T-helper 1 cell (primary cell): ENCODE data around the gene CHRM1.

Experiments used
- DNase-seq, 5 donors: peaks; one replicate each; pipeline ENCODE4 v3.0.0-alpha.2; 2012 to 2020

The CHRM1 gene

DNA sequence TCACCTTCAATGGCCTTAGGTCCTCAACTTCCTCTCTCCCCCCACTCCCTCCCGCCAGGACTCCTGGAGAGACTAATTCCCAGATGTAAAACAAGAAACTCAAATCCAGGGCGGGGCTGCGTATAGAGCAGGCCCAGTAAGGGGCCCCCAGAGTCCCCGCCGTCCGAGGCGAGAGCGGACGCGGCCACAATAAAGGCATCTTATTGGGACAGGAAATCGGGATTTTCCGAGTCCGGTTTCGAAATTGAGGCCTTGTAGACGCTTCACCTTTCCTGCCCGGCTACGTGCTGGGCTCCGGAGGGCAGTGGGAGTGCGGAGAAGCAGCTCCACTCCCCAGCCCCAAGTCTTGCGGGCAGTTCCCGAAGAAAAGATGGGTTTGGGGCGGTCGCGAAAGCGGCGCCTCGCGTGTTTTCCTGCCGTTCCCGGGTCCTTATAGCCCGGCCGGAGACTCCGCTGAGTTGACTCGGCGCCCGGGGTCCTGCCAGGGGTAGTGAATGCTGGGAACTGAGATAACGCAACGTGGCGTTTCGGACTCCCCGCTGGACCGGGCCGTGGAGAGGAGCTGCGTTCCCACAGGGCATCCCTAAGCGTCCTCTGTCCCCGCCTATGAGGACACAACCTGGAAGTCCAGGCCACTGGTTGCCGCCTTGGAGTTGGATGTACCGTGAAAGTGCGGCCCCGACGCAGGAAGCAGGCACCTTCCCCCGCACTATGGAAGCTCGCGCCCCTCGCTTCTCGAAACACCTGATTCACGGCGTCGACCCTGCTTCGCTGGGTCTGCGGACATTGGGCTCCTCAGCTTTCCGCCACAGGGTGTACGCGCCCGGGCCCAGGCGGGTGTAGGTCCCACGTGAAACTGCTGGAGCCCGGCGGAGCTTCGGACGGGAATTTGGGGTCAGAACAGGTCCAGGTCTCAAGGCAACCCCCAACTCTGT is 4.8 kb upstream of the CHRM1 start:
- no peak for DNase-seq

DNA sequence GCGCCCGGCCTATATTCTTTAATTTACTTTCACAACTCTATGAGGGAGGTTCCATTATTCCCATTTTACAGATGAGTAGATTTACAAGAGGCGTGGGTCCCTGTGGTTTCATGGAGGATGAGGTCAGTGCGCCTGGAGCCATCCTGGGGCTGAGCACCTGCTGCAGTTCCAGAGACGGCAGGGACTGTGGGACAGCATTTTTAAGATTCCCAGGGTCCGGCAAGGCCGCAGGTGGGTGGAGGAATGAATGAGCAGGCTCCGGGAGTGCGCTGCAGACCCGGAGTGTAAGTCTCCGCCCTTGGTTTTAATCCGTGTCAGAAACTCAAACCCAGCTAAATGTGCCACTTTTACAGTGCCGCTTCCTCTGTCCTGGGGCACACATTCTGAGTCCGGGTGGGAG is 4.1 kb upstream of the CHRM1 start:
- no peak for DNase-seq

DNA sequence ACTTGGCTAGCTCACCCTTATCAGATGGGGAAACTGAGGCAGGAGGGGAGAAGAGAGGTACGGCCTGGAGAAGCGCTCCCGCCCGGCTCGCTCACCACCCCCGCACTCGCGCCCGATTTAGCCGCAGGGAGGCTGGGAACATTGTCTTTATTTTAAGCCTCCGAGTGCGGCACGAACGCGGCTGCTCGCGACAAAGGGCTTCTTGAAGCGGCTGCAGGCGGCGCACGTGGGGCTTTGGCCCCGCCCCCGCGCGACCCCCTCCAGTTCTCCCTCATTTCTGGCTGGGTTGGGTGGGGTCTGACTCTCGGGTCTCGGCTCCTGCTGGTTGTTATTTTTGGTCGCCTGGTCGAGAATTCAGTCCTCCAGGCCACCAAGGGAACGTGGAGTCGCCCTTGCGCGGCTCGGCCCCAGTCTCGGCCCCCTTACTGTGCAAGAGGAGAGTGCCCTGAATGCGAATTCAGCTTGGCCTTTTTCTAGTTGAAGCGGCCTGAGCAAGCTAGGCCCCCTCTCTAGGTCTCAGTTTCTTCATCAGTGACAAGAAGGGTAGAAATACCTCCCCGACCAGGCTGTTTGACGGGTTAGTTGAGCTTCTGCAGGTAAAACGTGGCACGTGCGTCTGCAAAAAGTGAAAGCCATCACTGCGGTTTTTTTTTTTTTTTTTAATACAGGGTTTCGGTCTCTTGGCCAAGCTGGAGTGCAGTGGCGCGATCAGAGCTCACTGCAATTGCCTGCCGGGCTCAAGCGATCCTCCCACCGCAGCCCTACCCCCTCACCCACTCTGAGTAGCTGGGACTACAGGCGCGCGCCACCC is 2.6 kb upstream of the CHRM1 start:
- DNase-seq = no peak

DNA sequence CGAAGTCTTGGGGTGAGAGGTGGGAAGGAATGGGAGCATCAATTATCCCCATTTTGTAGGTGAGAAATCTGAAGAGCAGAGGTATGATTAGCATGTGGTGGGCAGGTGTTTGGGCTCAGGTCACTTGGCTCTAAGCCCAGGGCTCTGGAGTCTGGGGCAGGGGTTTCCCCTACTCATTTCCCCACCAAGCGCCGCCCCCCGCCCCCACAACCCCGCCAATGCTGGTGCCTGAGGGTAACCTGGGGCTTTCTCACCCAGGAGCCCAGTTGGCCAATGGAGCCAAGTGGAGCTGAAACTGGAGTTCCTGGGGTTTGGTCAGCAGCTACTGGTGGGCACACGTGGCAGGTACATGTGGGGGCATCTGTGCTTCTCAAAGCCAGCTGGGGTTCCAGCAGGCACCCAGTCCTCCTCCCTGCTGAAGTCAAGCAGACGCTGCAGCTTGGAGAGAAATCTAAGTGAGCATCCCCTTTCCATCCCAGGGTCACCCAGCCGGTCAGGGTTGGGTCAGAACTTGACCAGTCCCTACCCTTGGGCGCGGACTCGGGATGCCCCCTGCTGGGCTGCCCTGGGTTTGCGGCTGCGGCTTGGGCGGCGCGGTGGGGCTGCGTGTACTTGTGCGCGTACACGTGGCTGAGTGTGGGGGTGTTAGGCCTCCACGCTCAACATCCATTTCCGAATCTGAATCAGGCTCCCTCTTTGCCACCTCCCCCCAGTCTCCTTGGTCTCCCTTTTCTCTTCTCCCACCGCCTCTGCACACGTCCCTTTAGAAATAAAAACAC is 1.7 kb upstream of the CHRM1 start:
- DNase-seq = no peak

DNA sequence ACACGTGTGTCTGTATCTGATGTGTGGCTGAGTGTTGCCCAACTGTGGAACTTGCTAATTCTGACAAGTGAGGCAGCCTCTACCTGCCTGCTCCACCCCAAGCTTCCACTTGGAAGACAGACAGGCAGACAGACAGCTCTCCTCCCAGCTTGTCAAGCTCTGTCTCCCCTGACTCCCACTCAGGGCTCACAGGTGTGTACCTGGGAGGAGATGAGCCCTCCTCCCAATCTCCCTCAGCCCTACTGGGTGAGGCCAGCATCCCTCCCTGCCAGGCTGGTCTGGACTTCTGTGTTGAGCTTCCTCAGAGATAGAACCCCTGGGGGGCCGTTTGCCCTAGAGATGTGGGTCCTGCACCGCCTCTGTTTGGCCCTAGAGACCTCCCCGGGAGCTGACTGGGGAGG is 1.0 kb upstream of the CHRM1 start:
- DNase-seq = no peak

DNA sequence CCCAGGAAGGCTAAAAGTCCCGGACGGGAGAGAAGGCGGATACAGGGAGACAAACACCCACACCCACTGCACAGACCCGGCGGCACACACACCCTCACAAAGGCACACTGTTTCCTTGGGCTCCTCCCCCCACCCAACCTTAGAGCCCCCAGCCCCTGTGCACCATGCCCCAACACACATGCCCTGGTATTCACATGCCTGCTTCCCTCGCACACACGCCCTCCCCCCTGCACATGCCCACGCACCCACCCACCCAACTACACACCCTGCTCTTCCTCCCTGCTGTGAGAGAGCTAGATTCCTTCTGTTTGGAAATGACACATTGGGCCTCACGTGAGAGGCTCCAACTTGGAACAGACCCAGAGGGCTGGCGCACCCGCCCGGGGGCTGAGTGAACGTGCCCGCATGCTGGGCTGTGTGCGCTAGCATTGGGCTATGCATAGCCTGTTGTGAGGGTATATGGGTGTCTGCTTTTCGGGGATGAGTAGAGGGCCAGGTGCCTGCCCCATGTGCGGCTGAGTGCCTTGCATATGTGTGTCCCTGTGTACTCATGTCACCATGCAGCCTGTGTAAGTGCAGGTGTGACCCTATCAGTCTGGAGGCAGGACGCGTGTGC is 518 bp upstream of the CHRM1 start:
- no peak for DNase-seq

DNA sequence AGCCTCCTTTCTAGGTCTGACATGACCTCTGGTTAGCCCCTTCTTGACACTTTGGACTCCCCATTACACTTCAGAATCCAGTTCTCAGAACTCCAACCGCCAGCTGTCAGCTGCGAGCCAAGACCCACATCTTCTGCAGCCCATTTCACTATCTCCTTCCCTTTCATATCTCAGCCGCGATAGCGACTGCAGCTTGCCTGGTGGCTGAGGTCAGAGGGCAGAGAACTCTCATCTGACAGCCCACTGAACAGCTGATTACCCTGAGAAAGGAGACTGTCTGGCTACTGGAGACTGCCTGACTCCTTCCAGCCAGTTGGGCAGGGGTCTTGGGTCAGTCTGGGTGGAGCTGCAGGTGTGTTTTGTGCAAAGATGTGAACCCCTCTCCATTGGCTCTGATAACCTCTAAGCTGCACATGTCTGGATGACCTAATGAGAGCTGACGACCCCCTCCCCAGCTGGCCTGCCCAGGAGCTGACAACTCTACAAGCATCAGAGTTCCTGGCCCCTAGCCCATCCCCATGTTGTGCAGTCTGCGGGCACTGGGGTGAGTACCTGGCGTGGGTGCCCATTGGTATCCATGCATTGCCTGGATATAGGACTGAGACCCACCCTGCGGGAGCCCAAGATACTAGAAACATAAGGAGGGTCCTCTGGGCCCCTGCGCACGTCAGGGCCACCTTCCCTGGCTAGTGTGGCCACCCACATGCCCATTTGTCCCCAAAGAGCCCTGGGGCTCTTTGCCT is 1.1 kb downstream of the CHRM1 start:
- DNase-seq = no peak

DNA sequence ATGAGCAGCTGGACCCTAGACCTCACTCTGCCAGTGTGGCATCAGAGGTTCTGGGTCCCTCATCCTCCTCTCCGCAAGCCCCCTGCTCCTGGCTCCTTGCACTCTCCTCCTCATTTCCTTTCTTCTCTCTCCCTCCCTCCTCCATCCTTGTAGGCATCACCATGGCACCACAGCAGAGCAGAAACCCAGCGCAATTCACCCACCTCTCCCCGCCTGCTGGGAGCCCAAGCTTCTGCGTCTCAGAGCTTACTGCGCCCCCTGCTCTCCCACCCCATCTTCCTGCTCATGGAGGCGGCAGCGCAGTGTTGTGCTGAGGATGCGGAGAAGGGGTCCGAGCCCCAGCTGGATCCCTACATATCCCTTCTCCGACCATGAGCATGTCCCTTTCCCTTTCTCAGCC is 1.7 kb downstream of the CHRM1 start:
- DNase-seq = no peak

DNA sequence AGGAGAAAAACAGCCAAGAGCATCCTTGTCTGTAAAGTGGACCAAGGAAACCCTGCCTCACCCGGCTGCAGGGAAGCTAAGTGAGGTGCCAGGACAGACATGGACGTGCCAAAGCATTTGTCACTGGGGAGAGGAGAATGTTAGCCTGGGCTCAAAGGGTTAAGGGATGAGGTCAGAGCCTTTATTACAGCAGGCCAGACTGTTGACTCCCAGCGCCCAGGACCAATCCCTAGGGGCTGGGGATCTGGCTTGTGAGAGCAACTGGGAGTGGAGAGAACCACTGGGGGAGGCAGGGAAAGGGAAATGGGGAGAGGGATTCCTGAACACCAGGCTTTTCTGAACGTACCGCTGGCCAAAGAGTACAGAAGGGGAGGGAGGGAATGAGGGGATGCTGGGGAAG is 2.6 kb downstream of the CHRM1 start:
- DNase-seq = no peak

DNA sequence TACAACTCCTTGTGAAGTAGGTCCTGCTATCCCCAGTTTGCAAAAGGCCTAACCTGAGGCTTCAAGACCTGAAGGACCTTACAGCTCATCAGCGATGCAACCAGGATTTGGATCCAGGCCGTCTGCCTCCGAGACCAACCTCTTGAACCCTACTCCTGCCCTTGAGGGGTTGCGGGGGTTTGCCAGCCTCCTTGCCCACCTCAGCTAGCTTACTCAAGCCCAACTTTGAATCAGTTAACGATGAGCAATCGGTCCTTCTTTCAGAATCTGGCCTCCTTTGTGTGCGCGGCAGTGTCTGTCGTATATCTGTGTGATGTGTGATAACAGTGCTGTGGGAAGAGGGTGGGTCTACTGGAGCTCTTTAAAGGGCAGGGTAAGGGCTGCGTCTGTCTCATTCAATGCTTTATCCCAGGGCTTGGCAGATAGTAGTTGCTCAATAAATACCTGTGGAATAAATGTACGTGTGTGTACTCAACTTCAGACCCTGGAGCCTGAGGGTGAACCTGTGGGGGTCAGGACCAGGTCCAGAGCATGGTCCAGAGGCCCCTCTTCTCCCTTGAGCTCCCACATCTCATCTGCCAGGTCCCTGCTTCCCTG is 3.2 kb downstream of the CHRM1 start:
- no peak for DNase-seq

DNA sequence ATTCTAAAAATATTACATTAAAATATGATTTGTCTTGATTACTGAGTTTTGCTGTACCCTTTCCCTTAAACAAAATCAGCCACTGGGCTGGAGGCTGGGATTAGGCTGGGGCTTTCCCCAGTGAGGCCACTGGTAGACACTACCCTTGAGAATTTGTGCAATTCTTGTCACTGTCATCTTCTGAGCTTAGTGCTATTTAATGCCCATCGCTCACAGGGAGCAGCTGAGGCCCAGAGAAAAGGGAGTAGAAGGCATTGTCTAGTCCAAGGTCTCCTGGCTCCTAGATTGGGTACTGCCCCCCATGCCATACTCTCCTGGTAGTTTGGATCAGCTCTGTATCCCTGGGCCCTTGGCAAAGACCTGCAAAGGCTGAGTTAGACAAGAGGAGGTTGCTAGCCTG is 6.7 kb downstream of the CHRM1 start:
- no peak for DNase-seq

DNA sequence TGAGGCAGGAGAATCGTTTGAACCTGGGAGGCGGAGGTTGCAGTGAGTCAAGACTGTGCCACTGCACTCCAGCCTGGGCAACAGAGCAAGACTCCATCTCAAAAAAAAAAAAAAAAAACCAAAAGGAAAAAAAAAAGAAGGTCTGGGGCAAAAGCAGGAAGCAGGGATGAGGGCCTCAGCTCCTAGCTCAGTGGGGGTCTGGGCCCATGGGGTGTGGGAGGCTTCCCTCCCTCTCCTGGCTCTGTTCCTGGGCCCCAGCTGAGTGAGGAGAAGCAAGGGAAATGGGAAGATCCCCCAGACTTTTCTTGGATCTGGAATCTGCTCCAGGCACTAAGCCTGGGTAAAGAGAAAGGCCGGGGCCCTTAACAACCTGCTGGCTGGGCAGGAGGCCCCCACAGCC is 8.9 kb downstream of the CHRM1 start:
- DNase-seq = no peak

DNA sequence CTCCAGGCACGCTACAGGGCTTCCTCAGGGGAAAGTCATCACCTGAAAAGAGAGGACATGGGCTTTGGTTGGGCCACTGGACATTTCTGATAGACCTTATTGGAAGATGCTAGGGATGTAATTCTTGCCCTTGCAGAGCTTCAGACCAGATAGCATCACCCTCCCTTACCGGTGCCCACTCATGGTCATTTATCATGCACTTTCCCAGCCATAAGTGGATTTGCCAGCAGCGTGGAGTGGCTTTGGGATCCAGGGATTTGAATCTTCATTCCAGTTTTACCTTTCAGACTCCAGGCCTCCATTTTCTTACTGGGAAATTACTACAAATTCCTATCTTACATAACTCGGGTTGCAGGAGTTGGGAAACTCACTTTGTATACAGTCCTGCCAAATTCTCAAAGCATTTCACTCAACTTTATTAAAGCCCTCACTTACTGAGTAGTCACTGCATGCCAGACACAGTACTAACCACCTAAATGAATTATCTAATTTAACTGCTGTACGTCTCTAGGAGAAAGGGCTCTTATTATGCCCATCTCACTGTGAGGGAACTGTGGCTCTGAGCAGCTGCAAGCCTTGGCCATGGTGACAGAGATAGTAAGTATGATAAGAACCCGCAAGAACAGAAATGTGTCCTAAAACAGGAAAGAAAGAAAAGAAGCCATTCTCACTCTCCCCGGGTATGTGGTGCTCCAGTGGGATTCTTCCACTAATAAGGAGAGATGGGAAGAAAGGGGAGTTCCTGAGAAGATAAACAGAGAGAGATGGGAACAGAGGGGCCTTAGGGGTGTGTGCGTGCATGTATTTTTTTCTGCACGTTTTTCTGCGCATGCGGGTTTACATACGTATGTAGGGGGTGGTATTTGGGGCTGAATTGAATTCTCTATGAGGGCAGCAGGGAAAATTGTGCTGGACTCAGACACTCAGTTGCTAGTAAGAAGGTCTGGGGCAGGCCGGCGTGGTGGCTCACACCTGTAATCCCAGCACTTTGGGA is 9.7 kb downstream of the CHRM1 start:
- no peak for DNase-seq

DNA sequence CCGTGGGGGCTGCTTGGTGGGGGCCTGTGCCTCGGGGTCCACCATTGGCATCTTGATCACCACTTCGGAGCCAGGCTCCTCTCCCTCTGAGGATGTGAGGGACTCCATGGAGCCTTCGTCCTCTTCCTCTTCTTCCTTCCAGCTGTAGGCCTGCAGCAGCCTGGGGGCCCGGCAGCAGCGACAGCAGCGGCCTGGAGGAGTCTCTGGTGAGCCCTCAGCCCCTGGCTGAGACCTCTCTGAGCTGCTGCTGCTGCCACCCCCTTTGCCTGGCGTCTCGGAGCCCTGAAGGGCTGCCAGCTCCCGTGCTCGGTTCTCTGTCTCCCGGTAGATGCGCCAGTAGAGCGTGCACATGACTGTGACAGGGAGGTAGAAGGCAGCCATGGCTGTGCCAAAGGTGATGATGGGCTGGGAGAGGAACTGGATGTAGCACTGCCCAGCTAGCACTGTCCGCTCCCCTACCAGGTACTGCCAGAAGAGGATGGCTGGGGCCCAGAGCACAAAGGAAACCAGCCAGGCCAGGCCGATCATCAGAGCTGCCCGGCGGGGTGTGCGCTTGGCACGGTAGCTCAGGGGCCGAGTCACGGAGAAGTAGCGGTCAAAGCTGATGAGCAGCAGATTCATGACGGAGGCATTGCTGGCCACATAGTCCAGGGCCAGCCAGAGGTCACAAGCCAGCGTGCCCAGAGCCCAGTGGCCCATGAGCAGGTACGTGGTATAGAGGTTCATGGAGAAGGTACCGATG is 10.9 kb downstream of the CHRM1 start:
- DNase-seq = no peak

DNA sequence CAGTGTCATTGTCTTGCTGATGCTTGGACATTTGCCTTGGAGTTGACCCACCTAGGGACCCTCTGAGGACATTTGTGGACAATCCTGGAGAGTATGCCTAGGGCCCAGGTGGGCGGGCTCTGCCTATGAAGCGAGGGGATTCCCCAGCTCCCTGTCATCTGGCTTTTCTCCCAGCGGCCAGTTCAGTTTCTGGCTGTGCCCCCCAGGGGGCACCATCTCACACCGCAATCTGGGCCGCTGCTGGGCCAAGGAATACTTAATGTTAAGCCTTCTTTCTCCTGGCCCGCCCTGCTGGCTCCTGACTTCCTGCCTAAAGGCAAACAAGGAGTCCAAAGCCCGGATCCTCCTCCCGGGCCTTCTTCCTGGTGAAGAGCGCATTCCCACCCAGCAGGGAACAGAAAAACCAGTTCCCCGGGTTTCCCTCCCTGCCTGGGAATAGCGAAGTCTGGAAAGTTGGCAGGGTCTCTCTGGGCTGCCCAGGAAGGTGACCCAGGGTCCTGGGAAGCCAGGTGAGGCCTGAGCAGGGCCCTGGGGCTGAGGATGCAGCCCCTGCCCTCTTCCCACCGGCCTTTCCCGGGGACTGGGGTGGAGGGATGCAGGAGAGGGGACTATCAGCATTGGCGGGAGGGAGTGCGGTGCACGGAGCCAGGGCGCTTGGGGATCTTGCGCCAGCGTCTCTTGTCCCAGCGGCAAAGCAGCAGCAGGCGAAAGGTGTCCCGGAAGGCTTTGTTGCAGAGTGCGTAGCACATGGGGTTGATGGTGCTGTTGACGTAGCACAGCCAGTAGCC is 11.9 kb downstream of the CHRM1 start:
- no peak for DNase-seq

DNA sequence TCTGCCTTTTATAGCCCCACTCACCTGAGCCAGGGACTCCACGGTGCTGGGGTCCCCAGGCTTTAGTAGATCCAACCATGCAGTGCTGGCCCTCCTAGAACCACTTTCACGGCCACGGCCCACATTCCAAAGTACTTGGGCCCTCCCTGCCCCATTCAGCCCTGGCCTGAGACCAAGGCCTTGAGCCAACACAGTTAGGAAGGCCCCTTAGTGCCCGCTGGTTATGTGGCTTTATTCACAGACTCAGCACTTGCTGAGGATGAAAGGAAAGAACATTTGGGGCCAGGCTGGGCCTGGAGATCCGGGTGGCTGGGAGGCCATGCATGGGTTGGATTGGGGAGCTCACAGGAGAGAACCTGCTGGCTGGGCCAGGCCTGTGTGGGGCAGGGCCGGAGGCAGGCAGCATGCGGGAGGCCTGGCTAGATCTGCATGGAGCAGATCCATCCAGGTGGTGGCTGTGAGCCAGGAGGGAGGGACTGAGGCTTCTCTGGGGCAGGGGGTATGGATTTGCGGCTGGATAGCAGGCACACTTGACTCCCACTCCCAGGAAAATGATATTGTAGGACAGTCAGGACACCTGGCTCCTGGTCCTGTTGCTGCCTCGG is 12.6 kb downstream of the CHRM1 start:
- DNase-seq = no peak

DNA sequence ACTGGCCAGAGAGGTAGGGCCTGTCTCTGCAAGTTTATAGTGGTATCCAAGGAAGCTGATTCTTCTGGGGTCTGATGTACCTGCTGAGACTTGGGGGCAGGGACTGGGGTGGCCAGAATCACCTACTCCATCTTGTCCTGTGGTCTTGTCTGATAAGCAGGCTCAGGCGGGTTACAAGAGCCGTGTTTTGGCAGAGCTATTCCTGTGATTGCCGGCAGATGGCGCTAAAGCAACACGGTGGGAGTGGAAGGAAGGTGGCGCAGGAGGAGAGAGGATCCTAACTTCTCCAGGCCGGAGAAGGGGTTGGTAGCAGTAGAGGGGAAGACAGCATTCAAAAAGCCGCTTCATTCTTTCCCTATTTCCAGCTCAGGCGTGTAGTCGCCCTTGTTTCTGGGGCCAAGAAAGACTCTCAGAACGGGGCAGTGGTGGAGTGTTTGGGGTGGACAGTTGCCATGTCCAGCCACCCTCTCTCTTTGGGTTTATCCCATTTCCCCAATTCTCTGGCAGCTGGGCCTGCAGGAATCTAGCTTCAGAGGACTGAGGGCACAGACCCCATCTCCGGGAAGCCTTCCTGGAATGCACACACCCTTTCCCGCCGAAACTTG is 15.1 kb downstream of the CHRM1 start:
- peak; percentile 48 to 76 (median 64) for DNase-seq

DNA sequence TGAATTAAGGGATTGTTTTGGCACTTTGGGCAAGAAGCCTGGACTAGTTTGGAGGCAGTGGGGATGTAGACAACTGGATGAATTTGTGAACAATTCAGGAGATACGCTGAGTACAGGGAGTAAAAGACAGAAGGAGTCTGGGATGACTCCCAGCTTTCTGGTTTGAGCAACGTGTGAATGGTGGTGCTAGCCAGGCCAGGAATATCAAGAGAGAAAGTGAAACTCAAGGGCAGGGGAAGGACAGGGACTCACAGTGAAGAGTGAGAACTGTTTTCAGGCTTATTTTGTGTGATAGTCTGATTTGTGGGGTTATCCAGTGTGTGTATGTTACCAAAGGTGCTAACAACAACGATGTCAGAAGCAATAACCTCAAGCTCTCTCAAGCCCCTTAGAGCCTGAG is 15.9 kb downstream of the CHRM1 start:
- DNase-seq = no peak
